MV-4-11 (cell line): Measurements from ENCODE around the gene CSN2.
"Not testable (repeated sequence)": the region's sequence is repeated elsewhere in the genome, so short reads cannot be mapped to it uniquely, and the experiment has no call there.

Experiments
- DNase-seq: peaks from one replicate; lab custom pipeline; 2025; lab: John Stamatoyannopoulos, UW

Gene CSN2

GRCh38 chr4:69965628-69966027, at the start of gene CSN2:
Gene CSN2, minus strand, starts transcription at chr4:69965728. Its CDS starts 4,733 bp downstream, at chr4:69960995.
- DNase-seq, result no peak

- DNase-seq, result no peak
These were observed 43.2 kb upstream of the CSN2 start for GRCh38 chr4:70008771-70009170.

GRCh38 chr4:70002507-70002906, 37.0 kb upstream of the CSN2 start:
- DNase-seq, result no peak

- no peak for DNase-seq
These were observed 35.2 kb upstream of the CSN2 start for GRCh38 chr4:70000711-70001110.

- no peak for DNase-seq
These were observed 33.9 kb upstream of the CSN2 start for GRCh38 chr4:69999420-69999819.

- DNase-seq, result peak; percentile 72
These were observed 30.0 kb upstream of the CSN2 start, which contains the start of gene STATH for GRCh38 chr4:69995526-69996016. Gene STATH, plus strand, starts transcription at chr4:69995966. Its CDS starts 2,472 bp downstream, at chr4:69998438.

GRCh38 chr4:69994782-69995181, 29.3 kb upstream of the CSN2 start:
- no peak for DNase-seq

- no peak for DNase-seq
These were observed 25.5 kb upstream of the CSN2 start for GRCh38 chr4:69991016-69991415.

- no peak for DNase-seq
These were observed 21.1 kb upstream of the CSN2 start for GRCh38 chr4:69986663-69987062.

GRCh38 chr4:69984030-69984443, 18.5 kb upstream of the CSN2 start:
- no peak for DNase-seq

- no peak for DNase-seq
These were observed 12.1 kb upstream of the CSN2 start for GRCh38 chr4:69977582-69977981.

GRCh38 chr4:69974631-69975030, 9.1 kb upstream of the CSN2 start:
- DNase-seq, result no peak

GRCh38 chr4:69970071-69970470, 4.5 kb upstream of the CSN2 start:
- DNase-seq, result peak; percentile 48

- DNase-seq, result no peak
These were observed 8.3 kb downstream of the CSN2 start for GRCh38 chr4:69957209-69957608.

GRCh38 chr4:69951602-69952001, 13.9 kb downstream of the CSN2 start:
- no peak for DNase-seq

- no peak for DNase-seq
These were observed 29.0 kb downstream of the CSN2 start for GRCh38 chr4:69936566-69936965.

- no peak for DNase-seq
These were observed 31.4 kb downstream of the CSN2 start for GRCh38 chr4:69934150-69934549.

GRCh38 chr4:69930768-69931167, 34.8 kb downstream of the CSN2 start, which contains the start of gene CSN1S1:
Gene CSN1S1, plus strand, starts transcription at chr4:69931068. Its CDS starts 1,488 bp downstream, at chr4:69932556.
- DNase-seq, result no peak

GRCh38 chr4:69923782-69924410, 41.6 kb downstream of the CSN2 start:
- DNase-seq, result not testable (repeated sequence)

GRCh38 chr4:69920874-69921273, 44.7 kb downstream of the CSN2 start:
- DNase-seq, result no peak

GRCh38 chr4:69910016-69910782, 55.3 kb downstream of the CSN2 start:
- DNase-seq, result no peak

GRCh38 chr4:69909195-69909594, 56.3 kb downstream of the CSN2 start:
- DNase-seq, result peak; percentile 65

- DNase-seq, result no peak
These were observed 58.4 kb downstream of the CSN2 start for GRCh38 chr4:69907151-69907550.
